Neural cell (in vitro differentiated cells): Measurements from ENCODE around the gene RNASE7.

ENCODE experiments used
- EP300 ChIP-seq: fragments of 450-650 bp; conservative IDR thresholded peaks from 2 replicates; pipeline ENCODE4 v1.6.1; 2014; ENCODE audit warnings: antibody characterized with exemption, mild to moderate bottlenecking, moderate library complexity; ENCODE audit not compliant: poor library complexity, severe bottlenecking
- EZH2 ChIP-seq: fragments of 200-600, 300-800 bp; shearing (Covaris generic), sonication (generic); IDR thresholded peaks from 2 replicates; pipeline ENCODE4 v1.6.1; 2014; ENCODE audit warnings: antibody characterized with exemption, low read length, borderline replicate concordance, mild to moderate bottlenecking; ENCODE audit not compliant: insufficient read depth, poor library complexity, severe bottlenecking
- MXI1 ChIP-seq: fragments of 450-650 bp; conservative IDR thresholded peaks from 2 replicates; pipeline ENCODE4 v1.6.1; 2014; ENCODE audit warnings: antibody characterized with exemption, mild to moderate bottlenecking; ENCODE audit not compliant: poor library complexity, severe bottlenecking
- POLR2AphosphoS5 ChIP-seq: IDR thresholded peaks from 2 replicates; pipeline ENCODE4 v1.6.1; 2012
- RAD21 ChIP-seq: fragments of 450-650 bp; conservative IDR thresholded peaks from 2 replicates; pipeline ENCODE4 v1.6.1; 2014; ENCODE audit warnings: antibody characterized with exemption, mild to moderate bottlenecking, moderate library complexity
- SMC3 ChIP-seq: fragments of 450-650 bp; conservative IDR thresholded peaks from 2 replicates; pipeline ENCODE4 v1.6.1; 2014; ENCODE audit warnings: antibody characterized with exemption, mild to moderate bottlenecking, moderate library complexity; ENCODE audit not compliant: poor library complexity
- TAF1 ChIP-seq: IDR thresholded peaks from 2 replicates; pipeline ENCODE4 v1.6.1; 2012; ENCODE audit warnings: low read depth
- TF ChIP-seq, protein P1 (sequence below): fragments of 450-650 bp; IDR thresholded peaks from 2 replicates; pipeline ENCODE4 v1.5.1; 2014; ENCODE audit warnings: antibody characterized with exemption, mild to moderate bottlenecking, moderate library complexity; ENCODE audit not compliant: poor library complexity, severe bottlenecking
- TF ChIP-seq, protein P2 (sequence below): IDR thresholded peaks from 2 replicates; pipeline ENCODE4 v1.6.1; 2012; ENCODE audit warnings: borderline replicate concordance

DNA sequence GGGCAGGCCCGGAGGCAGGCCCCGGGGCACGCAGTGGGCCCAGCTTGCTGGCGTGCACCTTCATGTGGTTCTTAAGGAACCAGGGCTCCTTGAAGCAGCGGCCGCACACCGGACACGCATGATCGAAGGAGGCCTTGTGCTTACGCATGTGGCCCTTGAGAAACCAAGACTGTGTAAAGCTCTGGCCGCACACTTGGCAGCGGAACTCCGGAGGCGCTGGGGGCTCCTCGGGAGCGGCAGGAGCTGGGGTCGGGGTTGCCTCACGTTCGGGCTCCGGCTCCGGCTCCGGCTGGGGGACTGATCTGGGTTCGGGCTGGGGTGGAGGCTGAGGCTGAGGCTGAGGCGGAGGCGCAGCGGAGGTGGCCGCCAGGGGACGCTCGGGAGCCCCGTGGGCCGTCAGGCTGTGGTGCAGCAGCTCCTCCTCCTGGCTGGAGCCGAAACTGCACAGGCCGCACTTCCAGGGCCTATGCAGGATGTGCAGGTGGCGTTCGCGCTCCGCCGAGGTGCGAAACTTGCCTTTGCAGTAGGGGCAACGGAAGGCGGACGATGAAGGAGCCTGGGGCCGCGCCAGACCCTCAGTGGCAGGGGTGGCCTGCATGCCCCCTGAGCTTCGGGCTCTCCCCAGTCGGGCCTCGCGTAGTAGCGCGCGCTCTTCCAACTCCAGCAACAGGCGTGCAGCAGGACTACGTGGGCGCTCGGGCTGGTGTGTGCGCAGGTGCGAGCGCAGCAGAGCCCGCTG is 50.3 kb downstream of the RNASE7 start:
- TF ChIP-seq POLR2AphosphoS5 (no peak), RAD21 (peak; percentile 40), TAF1 (no peak), EP300 (no peak), SMC3 (peak; percentile 45), EZH2 (no peak), MXI1 (no peak)
- TF ChIP-seq, protein P1, sequence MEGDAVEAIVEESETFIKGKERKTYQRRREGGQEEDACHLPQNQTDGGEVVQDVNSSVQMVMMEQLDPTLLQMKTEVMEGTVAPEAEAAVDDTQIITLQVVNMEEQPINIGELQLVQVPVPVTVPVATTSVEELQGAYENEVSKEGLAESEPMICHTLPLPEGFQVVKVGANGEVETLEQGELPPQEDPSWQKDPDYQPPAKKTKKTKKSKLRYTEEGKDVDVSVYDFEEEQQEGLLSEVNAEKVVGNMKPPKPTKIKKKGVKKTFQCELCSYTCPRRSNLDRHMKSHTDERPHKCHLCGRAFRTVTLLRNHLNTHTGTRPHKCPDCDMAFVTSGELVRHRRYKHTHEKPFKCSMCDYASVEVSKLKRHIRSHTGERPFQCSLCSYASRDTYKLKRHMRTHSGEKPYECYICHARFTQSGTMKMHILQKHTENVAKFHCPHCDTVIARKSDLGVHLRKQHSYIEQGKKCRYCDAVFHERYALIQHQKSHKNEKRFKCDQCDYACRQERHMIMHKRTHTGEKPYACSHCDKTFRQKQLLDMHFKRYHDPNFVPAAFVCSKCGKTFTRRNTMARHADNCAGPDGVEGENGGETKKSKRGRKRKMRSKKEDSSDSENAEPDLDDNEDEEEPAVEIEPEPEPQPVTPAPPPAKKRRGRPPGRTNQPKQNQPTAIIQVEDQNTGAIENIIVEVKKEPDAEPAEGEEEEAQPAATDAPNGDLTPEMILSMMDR: peak; percentile 59
- TF ChIP-seq, protein P2, sequence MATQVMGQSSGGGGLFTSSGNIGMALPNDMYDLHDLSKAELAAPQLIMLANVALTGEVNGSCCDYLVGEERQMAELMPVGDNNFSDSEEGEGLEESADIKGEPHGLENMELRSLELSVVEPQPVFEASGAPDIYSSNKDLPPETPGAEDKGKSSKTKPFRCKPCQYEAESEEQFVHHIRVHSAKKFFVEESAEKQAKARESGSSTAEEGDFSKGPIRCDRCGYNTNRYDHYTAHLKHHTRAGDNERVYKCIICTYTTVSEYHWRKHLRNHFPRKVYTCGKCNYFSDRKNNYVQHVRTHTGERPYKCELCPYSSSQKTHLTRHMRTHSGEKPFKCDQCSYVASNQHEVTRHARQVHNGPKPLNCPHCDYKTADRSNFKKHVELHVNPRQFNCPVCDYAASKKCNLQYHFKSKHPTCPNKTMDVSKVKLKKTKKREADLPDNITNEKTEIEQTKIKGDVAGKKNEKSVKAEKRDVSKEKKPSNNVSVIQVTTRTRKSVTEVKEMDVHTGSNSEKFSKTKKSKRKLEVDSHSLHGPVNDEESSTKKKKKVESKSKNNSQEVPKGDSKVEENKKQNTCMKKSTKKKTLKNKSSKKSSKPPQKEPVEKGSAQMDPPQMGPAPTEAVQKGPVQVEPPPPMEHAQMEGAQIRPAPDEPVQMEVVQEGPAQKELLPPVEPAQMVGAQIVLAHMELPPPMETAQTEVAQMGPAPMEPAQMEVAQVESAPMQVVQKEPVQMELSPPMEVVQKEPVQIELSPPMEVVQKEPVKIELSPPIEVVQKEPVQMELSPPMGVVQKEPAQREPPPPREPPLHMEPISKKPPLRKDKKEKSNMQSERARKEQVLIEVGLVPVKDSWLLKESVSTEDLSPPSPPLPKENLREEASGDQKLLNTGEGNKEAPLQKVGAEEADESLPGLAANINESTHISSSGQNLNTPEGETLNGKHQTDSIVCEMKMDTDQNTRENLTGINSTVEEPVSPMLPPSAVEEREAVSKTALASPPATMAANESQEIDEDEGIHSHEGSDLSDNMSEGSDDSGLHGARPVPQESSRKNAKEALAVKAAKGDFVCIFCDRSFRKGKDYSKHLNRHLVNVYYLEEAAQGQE: no peak
